HG03039 (cell line): ENCODE measurements around the gene SUSD2.
"Not testable (repeated sequence)": the region's sequence is repeated elsewhere in the genome, so short reads cannot be mapped to it uniquely, and the experiment has no call there.

ENCODE experiments used
- ATAC-seq: cut with Tn5 transposase; IDR thresholded peaks from one replicate; pipeline ENCODE4 v1.9.1; 2021; ENCODE audit warnings: mild to moderate bottlenecking, moderate library complexity; ENCODE audit not compliant: unreplicated experiment

SUSD2 gene

GRCh38 chr22:24186892-24187670, 5.8 kb downstream of the SUSD2 start:
- no peak for ATAC-seq

GRCh38 chr22:24187731-24188644, 6.7 kb downstream of the SUSD2 start:
- ATAC-seq: no peak

GRCh38 chr22:24188705-24189248, 7.5 kb downstream of the SUSD2 start:
- ATAC-seq: no peak

- no peak for ATAC-seq
Observed at GRCh38 chr22:24189249-24190158, 8.2 kb downstream of the SUSD2 start.

GRCh38 chr22:24190159-24190540, 8.9 kb downstream of the SUSD2 start:
- no peak for ATAC-seq

DNA sequence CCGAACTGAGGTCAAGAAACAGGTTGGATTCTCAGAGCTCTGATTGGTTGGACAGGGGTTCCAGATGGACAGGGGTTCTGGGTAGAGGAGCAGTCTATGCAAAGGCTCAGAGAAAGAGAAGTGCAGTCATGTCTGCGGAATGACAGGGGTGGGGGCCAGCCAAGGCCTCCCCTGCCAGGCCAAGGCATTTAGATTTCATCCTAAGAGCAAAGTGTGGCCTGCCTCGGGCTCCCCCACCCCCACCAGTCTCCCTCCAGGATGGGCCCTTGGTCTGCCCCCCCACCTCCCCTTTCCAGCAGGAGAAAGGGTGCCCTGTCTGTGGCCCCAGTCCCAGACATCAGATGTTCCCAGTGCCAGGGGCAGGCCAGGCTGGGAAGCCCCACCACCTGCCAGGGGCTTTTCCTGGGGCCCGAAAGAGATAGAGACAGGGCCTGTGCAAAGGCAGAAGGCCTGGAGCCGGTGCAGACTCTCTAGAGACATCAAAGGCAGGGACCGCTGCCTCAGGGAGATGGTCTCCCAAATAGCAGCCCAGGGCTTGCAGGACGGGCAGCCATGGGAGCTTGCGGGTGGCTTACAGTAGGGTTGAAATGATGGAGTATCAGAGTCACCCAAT, 9.4 kb downstream of the SUSD2 start:
- no peak for ATAC-seq

DNA sequence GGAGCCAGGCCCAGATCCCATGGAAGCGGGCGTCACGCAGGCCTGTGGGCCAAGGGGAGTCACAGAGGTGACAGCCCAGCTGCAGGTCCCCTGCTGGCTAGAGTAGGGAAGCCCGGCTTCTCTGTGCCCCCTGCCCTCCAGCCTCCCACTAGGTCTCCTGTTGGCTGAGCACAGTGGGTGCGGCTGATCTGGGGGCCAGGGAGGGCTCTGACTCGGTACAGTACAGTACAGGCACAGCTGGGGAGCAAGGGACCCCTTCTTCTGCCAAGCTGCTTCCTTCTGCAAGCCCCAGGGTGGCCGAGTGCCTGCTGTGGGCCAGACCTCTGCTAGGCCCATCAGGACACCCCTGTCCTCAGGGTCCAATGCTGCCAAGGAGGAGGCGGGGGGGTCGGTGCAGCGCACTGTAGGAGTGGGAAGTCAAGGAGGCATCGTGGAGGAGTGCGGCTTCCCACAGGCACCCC, 10.1 kb downstream of the SUSD2 start:
- no peak for ATAC-seq

GRCh38 chr22:24191893-24192292, 10.6 kb downstream of the SUSD2 start:
- no peak for ATAC-seq

- ATAC-seq: no peak
Observed at GRCh38 chr22:24198682-24199052, 17.4 kb downstream of the SUSD2 start.

GRCh38 chr22:24200619-24201212, 19.4 kb downstream of the SUSD2 start:
- ATAC-seq: no peak

GRCh38 chr22:24201681-24202614, 20.7 kb downstream of the SUSD2 start:
- no peak for ATAC-seq

- not testable (repeated sequence) for ATAC-seq
Observed at GRCh38 chr22:24203856-24204255, 22.6 kb downstream of the SUSD2 start.

GRCh38 chr22:24205438-24206195, 24.3 kb downstream of the SUSD2 start:
- ATAC-seq: no peak

DNA sequence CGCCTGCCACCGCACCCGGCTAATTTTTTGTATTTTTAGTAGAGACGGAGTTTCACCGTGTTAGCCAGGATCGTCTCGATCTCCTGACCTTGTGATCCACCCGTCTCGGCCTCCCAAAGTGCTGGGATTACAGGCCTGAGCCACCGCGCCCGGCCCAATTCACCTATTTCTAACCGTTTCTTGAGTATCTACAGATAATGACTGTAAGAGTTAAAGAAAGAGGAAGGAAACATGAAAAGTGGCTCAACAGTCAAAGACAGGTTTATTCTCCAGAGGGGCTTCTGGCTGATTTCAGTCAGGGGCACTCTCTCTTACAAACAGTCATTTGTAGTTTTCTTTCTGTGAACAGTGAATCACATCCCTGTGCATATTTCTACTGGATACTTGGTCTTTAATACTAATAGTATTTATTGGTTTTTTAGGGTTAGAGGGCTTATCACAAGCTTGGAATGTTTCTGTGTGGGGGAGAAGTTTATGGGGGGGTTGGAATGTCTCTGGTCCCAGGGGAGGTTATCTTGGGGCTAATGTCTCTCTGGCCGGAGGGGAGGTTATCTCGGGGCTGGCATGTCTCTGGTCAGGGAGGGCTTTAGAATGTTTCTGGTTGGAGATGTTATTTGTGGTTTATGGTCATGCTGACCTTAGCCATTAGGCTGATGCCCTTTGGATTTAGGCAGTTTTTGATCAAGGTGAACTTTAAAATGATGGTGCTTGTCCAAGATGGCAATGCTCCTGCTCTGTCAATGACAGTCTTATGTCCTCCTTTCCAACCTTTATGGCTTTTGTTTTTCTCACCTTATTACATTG, 25.4 kb downstream of the SUSD2 start:
- not testable (repeated sequence) for ATAC-seq

GRCh38 chr22:24207264-24208011, 26.2 kb downstream of the SUSD2 start:
- ATAC-seq: no peak

GRCh38 chr22:24208012-24208749, 26.9 kb downstream of the SUSD2 start:
- no peak for ATAC-seq
